HG02571 (cell line): ENCODE data around the gene APCDD1L.

ENCODE experiments used
- ATAC-seq: cut with Tn5 transposase; IDR thresholded peaks from one replicate; pipeline ENCODE4 v1.9.1; 2021; ENCODE audit warnings: mild to moderate bottlenecking, moderate library complexity; ENCODE audit not compliant: unreplicated experiment

APCDD1L gene

GRCh38 chr20:58515233-58516212 lies at the start of gene APCDD1L:
APCDD1L (minus strand) TSS chr20:58515399; CDS start chr20:58514707, 692 bp downstream.
- ATAC-seq = no peak

- no peak for ATAC-seq
Observed at GRCh38 chr20:58559368-58559729, 44.1 kb upstream of the APCDD1L start.

GRCh38 chr20:58558486-58559367 lies 43.5 kb upstream of the APCDD1L start:
- no peak for ATAC-seq

- ATAC-seq = no peak
Observed at GRCh38 chr20:58557733-58558342, 42.6 kb upstream of the APCDD1L start.

GRCh38 chr20:58556961-58557360 lies 41.8 kb upstream of the APCDD1L start:
- ATAC-seq = no peak

GRCh38 chr20:58555078-58555765 lies 40.0 kb upstream of the APCDD1L start:
- no peak for ATAC-seq

- no peak for ATAC-seq
Observed at GRCh38 chr20:58554541-58554940, 39.3 kb upstream of the APCDD1L start.

GRCh38 chr20:58553841-58554240 lies 38.6 kb upstream of the APCDD1L start:
- ATAC-seq = no peak

GRCh38 chr20:58553166-58553696 lies 38.0 kb upstream of the APCDD1L start:
- no peak for ATAC-seq

- no peak for ATAC-seq
Observed at GRCh38 chr20:58552366-58552934, 37.3 kb upstream of the APCDD1L start.

GRCh38 chr20:58551631-58552030 lies 36.4 kb upstream of the APCDD1L start:
- ATAC-seq = no peak

GRCh38 chr20:58550275-58551059 lies 35.3 kb upstream of the APCDD1L start:
- no peak for ATAC-seq

- ATAC-seq = no peak
Observed at GRCh38 chr20:58549231-58550209, 34.3 kb upstream of the APCDD1L start.

GRCh38 chr20:58547623-58548475 lies 32.6 kb upstream of the APCDD1L start:
- ATAC-seq = no peak

GRCh38 chr20:58546756-58547622 lies 31.8 kb upstream of the APCDD1L start:
- ATAC-seq = no peak

GRCh38 chr20:58546416-58546711 lies 31.2 kb upstream of the APCDD1L start:
- ATAC-seq = no peak
